ENCODE measurements around the gene MFSD1.

GRCh38 chr3:158780766-158781165 is 21.1 kb upstream of the MFSD1 start:
- TF ChIP-seq, protein P1, sequence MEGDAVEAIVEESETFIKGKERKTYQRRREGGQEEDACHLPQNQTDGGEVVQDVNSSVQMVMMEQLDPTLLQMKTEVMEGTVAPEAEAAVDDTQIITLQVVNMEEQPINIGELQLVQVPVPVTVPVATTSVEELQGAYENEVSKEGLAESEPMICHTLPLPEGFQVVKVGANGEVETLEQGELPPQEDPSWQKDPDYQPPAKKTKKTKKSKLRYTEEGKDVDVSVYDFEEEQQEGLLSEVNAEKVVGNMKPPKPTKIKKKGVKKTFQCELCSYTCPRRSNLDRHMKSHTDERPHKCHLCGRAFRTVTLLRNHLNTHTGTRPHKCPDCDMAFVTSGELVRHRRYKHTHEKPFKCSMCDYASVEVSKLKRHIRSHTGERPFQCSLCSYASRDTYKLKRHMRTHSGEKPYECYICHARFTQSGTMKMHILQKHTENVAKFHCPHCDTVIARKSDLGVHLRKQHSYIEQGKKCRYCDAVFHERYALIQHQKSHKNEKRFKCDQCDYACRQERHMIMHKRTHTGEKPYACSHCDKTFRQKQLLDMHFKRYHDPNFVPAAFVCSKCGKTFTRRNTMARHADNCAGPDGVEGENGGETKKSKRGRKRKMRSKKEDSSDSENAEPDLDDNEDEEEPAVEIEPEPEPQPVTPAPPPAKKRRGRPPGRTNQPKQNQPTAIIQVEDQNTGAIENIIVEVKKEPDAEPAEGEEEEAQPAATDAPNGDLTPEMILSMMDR (conservative IDR thresholded peaks at IDR 0.05), result no peak
- no peak for TF ChIP-seq EZH2 (IDR thresholded peaks at IDR 0.05; ENCODE audit: low read depth)

Data from PC-9 (cell line).